Measurements from ENCODE around the gene PSME4.
"Not testable (repeated sequence)": the region's sequence is repeated elsewhere in the genome, so short reads cannot be mapped to it uniquely, and the experiment has no call there.

The PSME4 gene

DNA sequence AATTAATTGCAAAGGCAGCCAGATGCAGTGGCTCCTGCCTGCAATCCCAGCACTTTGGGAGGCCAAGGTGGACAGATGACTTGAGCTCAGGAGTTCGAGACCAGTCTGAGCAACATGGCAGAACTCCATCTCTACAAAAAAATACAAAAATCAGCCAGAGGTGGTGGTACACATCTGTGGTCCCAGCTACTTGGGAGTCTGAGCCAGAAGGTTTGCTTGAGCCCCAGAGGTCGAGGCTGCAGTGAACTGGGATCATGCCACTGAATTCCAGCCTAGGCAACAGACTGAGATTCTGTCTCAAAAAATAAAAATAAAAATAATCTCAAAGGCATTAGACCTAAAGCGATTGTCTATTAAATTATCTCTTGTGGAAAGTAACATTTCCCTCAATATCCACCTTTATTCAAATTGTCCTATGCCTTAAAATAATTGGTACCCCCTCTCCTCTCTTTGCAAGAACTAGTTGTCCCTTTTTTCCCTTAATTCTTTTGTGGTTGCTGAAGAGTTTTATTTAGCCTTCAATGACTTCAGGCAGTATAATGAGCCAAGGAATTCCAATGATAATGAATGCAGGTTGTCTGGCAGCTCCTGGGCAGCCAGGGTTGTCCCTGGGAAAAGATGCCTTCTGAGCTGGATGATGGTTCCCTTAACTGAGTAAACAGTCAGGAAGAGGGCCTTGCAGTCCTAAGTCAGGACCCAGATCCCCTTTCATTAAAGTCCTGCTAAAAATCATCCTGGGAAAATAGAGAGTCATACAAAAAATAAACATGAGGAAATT, 143.2 kb downstream of the PSME4 start:
- DNase-seq: no peak

GRCh38 chr2:53826587-53827397, 144.0 kb downstream of the PSME4 start:
- DNase-seq: peak; percentile 14

DNA sequence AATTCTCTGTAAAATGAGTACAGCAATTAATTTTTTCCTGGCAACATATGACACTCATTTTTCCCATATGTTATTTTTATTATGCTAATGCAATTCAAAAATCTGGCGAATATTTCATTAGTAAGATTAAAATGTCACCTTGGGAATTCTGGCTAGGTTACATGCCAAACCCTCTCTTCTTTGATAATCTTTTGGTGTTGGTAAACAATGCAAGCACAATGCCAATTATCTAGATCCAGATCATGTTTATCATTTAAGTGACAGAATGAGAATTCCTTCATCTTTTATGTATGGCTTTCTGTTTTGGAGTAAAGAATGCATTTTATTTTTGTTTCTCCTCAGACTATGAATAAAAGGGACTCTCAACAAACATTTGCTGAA, 144.8 kb downstream of the PSME4 start:
- no peak for DNase-seq

DNA sequence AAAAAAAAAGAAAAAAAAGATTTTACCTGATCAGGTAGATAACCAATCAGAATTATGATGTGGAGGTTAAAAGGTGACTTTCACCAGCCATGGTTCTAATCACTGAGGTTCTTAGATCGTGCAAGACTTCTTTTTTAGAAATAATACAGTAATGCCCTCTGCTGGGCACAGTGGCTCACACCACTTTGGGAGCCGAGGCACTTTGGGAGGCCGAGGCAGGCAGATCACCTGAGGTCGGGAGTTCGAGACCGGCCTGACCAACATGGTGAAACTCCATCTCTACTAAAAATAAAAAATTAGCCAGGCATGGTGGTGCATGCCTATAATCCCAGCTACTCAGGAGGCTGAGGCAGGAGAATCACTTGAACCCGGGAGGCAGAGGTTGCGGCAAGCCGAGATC, 147.2 kb downstream of the PSME4 start:
- DNase-seq: not testable (repeated sequence)

DNA sequence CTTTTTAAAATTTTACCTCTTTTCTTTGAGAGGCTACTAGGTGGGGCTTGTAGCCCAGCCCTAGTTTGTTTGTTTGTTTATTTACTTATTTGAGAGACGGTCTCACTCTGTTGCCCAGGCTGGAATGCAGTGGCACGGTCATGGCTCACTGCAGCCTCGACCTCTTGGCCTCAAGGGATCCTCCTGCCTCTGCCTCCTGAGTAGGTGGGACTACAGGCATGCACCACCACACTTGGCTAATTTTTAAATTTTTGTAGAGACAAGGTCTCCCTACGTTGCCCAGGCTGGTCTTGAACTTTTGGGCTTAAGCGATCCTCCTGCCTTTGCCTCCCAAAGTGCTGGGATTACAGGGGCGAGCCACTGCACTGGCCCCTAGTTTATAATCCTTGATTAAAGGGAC, 149.0 kb downstream of the PSME4 start:
- DNase-seq: no peak

GRCh38 chr2:53820711-53821110, 150.1 kb downstream of the PSME4 start:
- DNase-seq: no peak

DNA sequence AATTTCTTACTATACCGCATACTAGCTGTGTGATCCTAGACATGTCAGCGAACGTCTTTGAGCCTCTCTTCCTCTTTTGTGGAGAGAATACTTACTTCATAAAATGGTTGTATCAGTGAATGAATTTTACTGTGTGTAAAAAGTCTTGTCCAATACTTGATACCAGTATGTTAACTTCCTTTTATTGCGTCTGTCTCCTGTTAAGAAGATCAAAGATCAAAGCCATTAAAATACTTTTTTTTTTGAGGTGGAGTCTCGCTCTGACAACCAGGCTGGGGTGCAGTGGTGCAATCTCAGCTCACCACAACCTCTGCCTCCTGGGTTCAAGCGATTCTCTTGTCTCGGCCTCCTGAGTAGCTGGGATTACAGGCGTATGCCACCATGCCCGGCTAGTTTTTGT, 150.7 kb downstream of the PSME4 start:
- no peak for DNase-seq

DNA sequence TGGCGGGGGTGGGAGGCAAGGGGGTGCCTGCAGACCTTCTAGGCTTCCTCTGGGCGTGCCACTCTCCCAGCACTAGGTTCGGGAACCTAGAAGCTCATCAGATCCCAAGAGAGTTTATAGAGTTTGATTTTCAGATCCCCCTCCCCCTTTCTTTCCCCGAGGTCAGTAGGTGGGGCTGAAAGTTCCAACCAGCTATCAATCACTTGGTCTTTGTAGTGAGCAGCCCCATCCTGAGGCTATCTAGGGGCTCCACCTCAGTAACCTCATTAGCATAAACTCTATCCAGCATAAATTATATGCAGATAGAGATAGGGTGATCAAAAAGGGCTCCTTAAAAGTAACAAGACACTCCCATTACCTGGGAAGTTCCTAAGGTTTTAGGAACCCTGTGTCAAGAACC, 151.2 kb downstream of the PSME4 start:
- no peak for DNase-seq

DNA sequence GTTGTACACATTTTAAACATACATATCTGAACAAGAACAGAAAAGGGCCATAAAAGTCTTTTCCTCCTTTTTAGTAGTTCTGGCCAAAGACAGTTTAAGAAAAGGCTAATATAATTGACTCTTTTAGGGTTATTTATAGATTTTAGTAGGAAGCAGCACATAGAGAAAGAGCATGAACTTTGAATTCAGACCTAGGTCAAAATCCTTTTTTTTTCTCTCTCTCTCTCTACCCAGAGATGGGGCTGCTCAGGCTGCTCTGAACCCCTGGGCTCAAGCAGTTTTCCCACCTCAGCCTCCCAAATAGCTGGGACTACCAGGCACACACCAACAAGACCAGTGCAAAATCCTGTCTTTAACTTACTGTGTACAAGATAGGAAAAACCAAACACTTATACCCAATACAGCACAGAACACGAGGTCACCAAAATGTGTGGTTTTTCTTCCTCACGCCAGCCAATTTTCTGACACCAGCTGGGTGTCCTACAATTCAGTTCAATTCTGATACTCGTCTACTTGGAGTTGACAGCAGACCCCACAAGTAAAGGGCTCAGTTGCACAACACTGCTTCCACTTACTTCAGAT, 151.8 kb downstream of the PSME4 start:
- DNase-seq: no peak

Data from eye (tissue), 1 donor.